GM06990 (cell line): ENCODE results near the gene SOAT2.

ENCODE experiments used
- DNase-seq: peaks from one replicate; pipeline ENCODE4 v3.0.0-alpha.2; 2011; ENCODE audit not compliant: insufficient read length; ENCODE audit errors: extremely low read depth
- H3K27me3 ChIP-seq: replicated peaks from 2 replicates; pipeline ENCODE4 v1.6.0; 2011; ENCODE audit warnings: low read length; ENCODE audit not compliant: control insufficient read depth, insufficient read depth
- H3K36me3 ChIP-seq: 2 replicates; pipeline ENCODE4 v1.5.1; 2011; ENCODE audit warnings: low read length; ENCODE audit not compliant: control insufficient read depth, insufficient read depth
- H3K4me3 ChIP-seq: replicated peaks from 2 replicates; pipeline ENCODE4 v1.5.1; 2011; ENCODE audit warnings: low read depth, mild to moderate bottlenecking, control low read depth, low read length
- TF ChIP-seq, protein P1 (sequence below): IDR thresholded peaks from 2 replicates; pipeline ENCODE4 v1.5.1; 2011; ENCODE audit warnings: low read length, control low read depth, mild to moderate bottlenecking, inconsistent platforms; ENCODE audit not compliant: insufficient read depth, poor library complexity, severe bottlenecking

Gene SOAT2

DNA sequence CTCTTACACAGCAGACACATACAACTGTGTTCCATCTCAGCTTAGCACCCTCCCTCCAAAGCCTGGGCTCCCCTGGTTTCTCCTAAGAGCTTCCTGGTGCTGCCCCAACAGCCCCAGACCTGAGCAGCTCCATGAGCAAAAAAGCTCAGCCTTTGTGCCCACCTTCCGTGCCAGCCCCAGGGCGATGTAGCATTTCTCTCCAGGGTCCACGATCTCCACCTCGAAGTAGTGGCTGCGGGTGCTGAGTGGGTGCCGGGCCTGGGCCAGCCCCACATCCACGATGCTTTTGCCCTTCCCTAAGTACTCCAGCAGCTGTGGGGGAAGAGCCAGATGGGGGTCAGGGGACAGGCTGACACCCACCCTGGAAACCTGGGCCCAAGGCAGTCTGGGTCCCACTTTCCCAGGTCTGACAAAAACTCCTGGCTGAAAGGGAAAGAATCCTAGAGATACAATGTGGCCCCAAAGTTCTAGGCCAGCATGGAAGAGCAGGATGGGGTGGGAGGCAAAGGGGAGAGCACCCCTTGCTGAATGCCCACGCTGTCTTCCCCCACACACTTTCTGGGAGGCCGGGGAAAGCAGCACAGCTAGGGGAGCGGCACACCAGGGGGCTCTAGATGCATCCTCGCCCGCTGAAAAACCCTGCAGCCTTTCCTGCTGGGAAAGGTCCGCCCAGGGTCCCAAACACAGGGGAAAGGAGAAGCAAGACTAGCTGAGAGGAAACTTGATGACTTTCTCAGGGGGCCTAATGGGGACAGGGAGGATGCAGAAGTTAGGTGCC is 35.1 kb upstream of the SOAT2 start:
- Histone ChIP-seq H3K36me3 (peaks cover 19% of the 10 kb centered on the region), H3K4me3 (no peak overlapping the region), H3K27me3 (no peaks in the 10 kb centered on the region)
- DNase-seq = no peak
- TF ChIP-seq, protein P1, sequence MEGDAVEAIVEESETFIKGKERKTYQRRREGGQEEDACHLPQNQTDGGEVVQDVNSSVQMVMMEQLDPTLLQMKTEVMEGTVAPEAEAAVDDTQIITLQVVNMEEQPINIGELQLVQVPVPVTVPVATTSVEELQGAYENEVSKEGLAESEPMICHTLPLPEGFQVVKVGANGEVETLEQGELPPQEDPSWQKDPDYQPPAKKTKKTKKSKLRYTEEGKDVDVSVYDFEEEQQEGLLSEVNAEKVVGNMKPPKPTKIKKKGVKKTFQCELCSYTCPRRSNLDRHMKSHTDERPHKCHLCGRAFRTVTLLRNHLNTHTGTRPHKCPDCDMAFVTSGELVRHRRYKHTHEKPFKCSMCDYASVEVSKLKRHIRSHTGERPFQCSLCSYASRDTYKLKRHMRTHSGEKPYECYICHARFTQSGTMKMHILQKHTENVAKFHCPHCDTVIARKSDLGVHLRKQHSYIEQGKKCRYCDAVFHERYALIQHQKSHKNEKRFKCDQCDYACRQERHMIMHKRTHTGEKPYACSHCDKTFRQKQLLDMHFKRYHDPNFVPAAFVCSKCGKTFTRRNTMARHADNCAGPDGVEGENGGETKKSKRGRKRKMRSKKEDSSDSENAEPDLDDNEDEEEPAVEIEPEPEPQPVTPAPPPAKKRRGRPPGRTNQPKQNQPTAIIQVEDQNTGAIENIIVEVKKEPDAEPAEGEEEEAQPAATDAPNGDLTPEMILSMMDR = no peak

DNA sequence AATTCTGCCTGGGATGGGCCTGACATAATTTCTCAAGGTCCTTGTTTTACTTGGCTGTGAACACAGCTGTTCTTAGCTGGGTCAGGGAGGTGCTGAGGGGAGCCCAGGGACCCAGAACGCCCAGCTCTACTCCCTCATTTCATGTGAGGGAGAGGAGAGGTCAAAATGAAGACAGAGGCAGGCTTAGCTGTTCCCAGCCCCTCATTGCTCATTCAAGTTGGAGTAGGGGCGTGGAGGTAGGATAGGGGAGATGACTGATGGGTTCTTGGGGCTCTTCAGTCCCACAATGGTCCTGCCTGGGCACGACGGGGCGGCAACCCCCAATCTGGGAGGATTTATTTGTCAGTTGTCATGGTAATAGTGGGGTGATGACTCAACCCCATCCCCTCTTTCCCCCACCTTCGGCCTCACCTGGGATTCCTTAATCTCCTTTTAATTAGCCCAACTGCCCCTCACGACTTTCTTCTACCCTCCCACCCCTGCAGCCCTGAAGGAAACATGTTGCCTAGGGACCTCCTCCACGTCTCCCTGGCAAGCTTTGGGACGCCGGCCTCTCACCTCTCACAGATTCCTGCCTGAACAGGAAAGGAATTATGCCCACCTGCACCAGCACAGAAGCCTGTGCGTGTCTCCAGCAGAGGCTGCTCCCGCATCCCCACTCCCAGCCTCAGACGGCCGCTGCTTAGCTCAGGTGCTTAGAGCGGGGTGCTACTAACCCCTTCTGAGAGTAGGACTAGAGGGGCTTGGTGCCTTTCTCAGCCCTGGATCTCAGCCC is 34.3 kb upstream of the SOAT2 start:
- Histone ChIP-seq H3K4me3 (no peak overlapping the region), H3K27me3 (no peaks in the 10 kb centered on the region), H3K36me3 (peaks cover 21% of the 10 kb centered on the region)
- no peak for DNase-seq
- TF ChIP-seq, protein P1 = no peak

DNA sequence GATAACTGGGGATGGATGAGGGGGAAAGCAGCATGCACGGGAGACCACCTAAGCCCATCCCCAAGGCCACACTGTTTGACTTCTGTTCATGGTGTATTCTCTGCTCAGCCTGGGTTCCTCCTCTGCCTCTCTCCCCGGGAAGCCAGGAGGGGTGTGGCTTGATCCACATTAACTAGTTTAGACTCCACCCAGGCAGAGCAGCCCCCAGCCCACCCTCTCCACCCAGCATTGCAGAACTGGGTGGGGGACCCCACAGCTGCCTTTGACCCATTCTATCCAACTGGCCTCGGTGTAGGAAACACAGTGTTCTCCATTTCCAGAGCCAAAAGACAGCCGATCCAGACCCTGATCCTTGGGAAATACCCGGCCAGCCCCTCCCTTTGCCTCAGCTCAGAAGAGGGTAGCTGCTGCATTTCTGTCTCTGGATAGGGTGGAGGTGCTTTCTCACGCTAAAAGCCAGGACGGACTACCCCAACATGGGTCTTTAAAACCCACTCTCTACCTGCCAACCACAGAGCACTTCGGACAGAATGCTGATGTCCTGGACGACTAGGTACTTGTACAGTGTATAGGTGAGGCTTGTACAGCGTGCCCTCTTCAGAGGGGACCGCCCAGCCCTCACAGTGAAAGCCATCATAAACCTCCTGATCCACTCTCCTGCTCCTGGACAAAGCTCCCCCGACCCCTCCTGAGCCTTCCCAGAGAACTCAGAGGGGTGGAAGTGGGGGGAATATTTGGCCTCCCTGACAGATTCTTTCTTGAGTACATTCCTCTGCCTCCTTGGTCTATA is 33.5 kb upstream of the SOAT2 start:
- peaks cover 24% of the 10 kb centered on the region for H3K36me3 ChIP-seq
- no peak overlapping the region for H3K4me3 ChIP-seq
- no peaks in the 10 kb centered on the region for H3K27me3 ChIP-seq
- DNase-seq = no peak
- TF ChIP-seq, protein P1 = no peak

DNA sequence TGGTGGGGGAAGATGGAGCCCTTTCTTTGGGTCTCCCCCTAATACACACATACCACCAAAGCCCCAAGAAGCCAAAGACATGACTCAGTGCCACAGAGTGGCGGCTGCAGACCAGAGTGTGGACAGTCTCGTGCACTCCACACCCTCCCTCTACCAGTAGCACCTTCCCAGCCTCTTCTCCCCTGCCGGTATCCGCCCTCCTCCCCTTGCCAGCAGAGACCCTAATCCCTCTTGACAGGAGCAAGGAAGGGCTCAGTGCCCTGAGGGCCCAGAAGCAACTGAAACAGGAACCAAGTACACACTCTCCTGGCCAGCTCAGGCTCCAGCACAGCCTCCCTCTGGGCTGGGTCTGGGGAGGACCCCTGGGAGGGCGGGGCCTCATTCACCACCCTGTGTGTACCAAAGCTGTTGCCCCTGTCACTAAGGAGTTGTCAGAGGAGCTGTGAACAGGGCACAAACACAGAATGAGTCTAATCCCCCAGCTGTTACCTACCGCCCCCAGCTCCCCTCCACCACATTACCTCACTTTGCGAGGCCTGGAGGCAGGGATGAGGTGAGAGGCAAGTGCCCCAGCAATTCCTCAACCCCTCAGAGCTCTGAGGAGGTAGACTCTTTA is 32.3 kb upstream of the SOAT2 start:
- H3K36me3 ChIP-seq = peaks cover 21% of the 10 kb centered on the region
- H3K27me3 ChIP-seq = no peaks in the 10 kb centered on the region
- TF ChIP-seq, protein P1 = no peak
- H3K4me3 ChIP-seq = no peak overlapping the region
- no peak for DNase-seq
